Adrenal gland (tissue), 5 donors: ENCODE data around the gene TEDC2.

ENCODE experiments used
- CTCF ChIP-seq, 6 experiments: fragments of 450-650 bp in 4 of 6; fragments of 200-600 bp in 2 of 6; sonication (generic) in 1 of 6; IDR thresholded peaks; 1 replicate in 5 of 6; 2 replicates in 1 of 6; pipeline versions ENCODE4 v1.5.1 to v1.8.0; 2016 to 2021; ENCODE audit warnings: antibody characterized with exemption in 6 of 6, mild to moderate bottlenecking in 2 of 6, moderate library complexity in 1 of 6
- POLR2A ChIP-seq, 2 donors: fragments of 450-650 bp; IDR thresholded peaks; one replicate each; pipeline ENCODE4 v1.6.1; 2017; ENCODE audit warnings: antibody characterized with exemption in 2 of 2, mild to moderate bottlenecking in 2 of 2, moderate library complexity in 1 of 2
- donor health status: DM: no; HTN: no; CAD: no.

DNA sequence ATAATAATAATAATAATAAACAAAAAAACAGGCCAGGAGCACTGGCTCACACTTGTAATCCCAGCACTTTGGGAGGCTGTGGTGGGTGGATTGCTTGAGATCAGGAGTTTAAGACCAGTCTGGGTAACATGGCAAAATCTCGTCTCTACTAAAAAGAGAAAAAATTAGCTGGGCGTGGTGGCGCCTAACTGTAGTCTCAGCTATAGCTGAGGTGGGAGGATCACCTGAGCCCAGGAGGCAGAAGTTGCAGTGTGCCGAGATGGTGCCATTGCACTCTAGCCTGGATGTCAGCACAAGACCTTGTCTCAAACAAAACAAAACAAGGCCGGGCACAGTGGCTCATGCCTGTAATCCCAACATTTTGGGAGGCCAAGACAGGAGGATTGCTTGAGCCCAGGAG, 35.1 kb downstream of the TEDC2 start:
- TF ChIP-seq CTCF (IDR thresholded peaks at IDR 0.05) = no peak
- no peak for TF ChIP-seq POLR2A (IDR thresholded peaks at IDR 0.05)
